Stimulated activated CD4-positive, alpha-beta T cell treated with anti-CD3 and anti-CD28 coated beads, TNF-alpha, amount 100 ng/mL, for 48 hours (primary cell): ENCODE results near the gene SCML2.
"Not testable (repeated sequence)": the region's sequence is repeated elsewhere in the genome, so short reads cannot be mapped to it uniquely, and the experiment has no call there.

Experiments used
- DNase-seq, 3 donors: peaks; one replicate each; pipeline ENCODE4 v3.0.0-alpha.2; 2020; ENCODE audit warnings: low read depth in 3 of 3

The SCML2 gene

GRCh38 chrX:18271725-18272124 is 82.8 kb downstream of the SCML2 start:
- DNase-seq, result no peak

- no peak for DNase-seq
These were observed 83.2 kb downstream of the SCML2 start for GRCh38 chrX:18271309-18271708.

- DNase-seq, result no peak
These were observed 99.4 kb downstream of the SCML2 start for GRCh38 chrX:18255059-18255458.

GRCh38 chrX:18252644-18253359 is 101.7 kb downstream of the SCML2 start:
- no peak for DNase-seq

GRCh38 chrX:18229646-18230045 is 124.8 kb downstream of the SCML2 start:
- DNase-seq, result not testable (repeated sequence)

- DNase-seq, result no peak
These were observed 126.4 kb downstream of the SCML2 start for GRCh38 chrX:18228069-18228468.

- DNase-seq, result no peak
These were observed 127.0 kb downstream of the SCML2 start for GRCh38 chrX:18227458-18227857.

GRCh38 chrX:18220786-18221185 is 133.7 kb downstream of the SCML2 start, which contains the start of gene BEND2:
Gene BEND2, minus strand, starts transcription at chrX:18220886. Its CDS starts 136 bp downstream, at chrX:18220750.
- no peak for DNase-seq

GRCh38 chrX:18210470-18210869 is 144.0 kb downstream of the SCML2 start:
- DNase-seq, result no peak

GRCh38 chrX:18206657-18207056 is 147.8 kb downstream of the SCML2 start:
- no peak for DNase-seq

GRCh38 chrX:18203631-18204030 is 150.9 kb downstream of the SCML2 start:
- no peak for DNase-seq

- no peak for DNase-seq
These were observed 159.8 kb downstream of the SCML2 start for GRCh38 chrX:18194688-18195087.
